Measurements from ENCODE around the gene CEP89.

DNA sequence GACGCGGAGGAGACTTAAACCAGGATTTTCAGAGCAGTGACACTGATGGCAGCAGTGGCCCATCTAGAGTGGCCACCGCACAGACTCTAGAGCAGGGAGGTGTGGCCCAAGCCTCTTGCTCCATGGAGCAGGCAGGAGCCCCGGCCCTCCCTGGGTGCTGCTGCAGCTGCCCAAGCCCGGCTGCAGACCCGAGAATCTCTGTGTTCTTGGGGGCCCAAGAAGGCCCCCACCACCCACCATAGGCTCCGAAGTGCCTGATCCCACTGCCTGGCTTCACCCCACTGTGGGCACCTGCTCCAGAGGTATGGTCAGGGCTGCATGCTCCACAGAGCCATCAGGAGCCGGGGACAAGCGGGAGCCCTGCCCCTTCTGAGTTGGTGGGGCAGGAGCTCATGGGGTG is 36.1 kb downstream of the CEP89 start:
- TF ChIP-seq, protein P1, sequence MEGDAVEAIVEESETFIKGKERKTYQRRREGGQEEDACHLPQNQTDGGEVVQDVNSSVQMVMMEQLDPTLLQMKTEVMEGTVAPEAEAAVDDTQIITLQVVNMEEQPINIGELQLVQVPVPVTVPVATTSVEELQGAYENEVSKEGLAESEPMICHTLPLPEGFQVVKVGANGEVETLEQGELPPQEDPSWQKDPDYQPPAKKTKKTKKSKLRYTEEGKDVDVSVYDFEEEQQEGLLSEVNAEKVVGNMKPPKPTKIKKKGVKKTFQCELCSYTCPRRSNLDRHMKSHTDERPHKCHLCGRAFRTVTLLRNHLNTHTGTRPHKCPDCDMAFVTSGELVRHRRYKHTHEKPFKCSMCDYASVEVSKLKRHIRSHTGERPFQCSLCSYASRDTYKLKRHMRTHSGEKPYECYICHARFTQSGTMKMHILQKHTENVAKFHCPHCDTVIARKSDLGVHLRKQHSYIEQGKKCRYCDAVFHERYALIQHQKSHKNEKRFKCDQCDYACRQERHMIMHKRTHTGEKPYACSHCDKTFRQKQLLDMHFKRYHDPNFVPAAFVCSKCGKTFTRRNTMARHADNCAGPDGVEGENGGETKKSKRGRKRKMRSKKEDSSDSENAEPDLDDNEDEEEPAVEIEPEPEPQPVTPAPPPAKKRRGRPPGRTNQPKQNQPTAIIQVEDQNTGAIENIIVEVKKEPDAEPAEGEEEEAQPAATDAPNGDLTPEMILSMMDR (IDR thresholded peaks at IDR 0.05; ENCODE audit: low read depth, low read length), result no peak
- TF ChIP-seq EZH2phosphoT487 (IDR thresholded peaks at IDR 0.05; ENCODE audit: low read depth), result no peak

Data from OCI-LY3 (cell line).